OCI-LY3 (cell line): Measurements from ENCODE around the gene MTA1.

Experiments used
- H2AFZ ChIP-seq: fragments of 200-600, 300-600 bp; shearing (Covaris generic); 2 replicates; pipeline ENCODE4 v1.6.0; 2014; ENCODE audit warnings: antibody characterized with exemption, low read depth, low read length
- H3K27ac ChIP-seq: fragments of 200-600, 300-600 bp; sonication (generic); 2 replicates; pipeline ENCODE4 v1.5.1; 2014; ENCODE audit warnings: mild to moderate bottlenecking, low read length, moderate library complexity, mixed read lengths
- H3K27me3 ChIP-seq: fragments of 200-600, 300-600 bp; sonication (generic); 2 replicates; pipeline ENCODE4 v1.6.1; 2014; ENCODE audit warnings: low read depth, low read length, mixed read lengths
- H3K36me3 ChIP-seq: fragments of 200-600, 300-600 bp; sonication (generic); replicated peaks from 2 replicates; pipeline ENCODE3; 2014; ENCODE audit warnings: low read depth, low read length, mixed read lengths
- H3K4me1 ChIP-seq: fragments of 300-600, 200-600 bp; sonication (generic); 2 replicates; pipeline ENCODE4 v1.6.1; 2014; ENCODE audit warnings: low read length, mixed read lengths
- H3K4me2 ChIP-seq: fragments of 200-600, 300-600 bp; sonication (generic); 2 replicates; pipeline ENCODE4 v1.6.1; 2014; ENCODE audit warnings: low read length, mixed read lengths
- H3K4me3 ChIP-seq: fragments of 300-600, 200-600 bp; sonication (generic); 2 replicates; pipeline ENCODE4 v1.5.1; 2014; ENCODE audit warnings: antibody characterized with exemption, mild to moderate bottlenecking, low read length, moderate library complexity
- H3K79me2 ChIP-seq: fragments of 300-600, 200-600 bp; shearing (Covaris generic); 2 replicates; pipeline ENCODE4 v1.6.1; 2014; ENCODE audit warnings: mild to moderate bottlenecking, low read length, mixed read lengths
- H3K9ac ChIP-seq: fragments of 300-600, 200-600 bp; shearing (Covaris generic); 2 replicates; pipeline ENCODE4 v1.6.0; 2014; ENCODE audit warnings: mild to moderate bottlenecking, low read length, moderate library complexity
- H3K9me3 ChIP-seq: fragments of 200-600, 300-600 bp; shearing (Covaris generic); 2 replicates; pipeline ENCODE4 v1.6.1; 2014; ENCODE audit warnings: low read length, mixed read lengths; ENCODE audit not compliant: insufficient read depth
- H4K20me1 ChIP-seq: fragments of 200-600, 300-600 bp; sonication (generic); 2 replicates; pipeline ENCODE4 v1.6.1; 2016; ENCODE audit warnings: low read length, mixed read lengths; ENCODE audit not compliant: insufficient read depth
- EZH2phosphoT487 ChIP-seq: fragments of 200-600 bp; shearing (Covaris generic); IDR thresholded peaks from 2 replicates; pipeline ENCODE4 v1.6.1; 2018; ENCODE audit warnings: antibody characterized with exemption, mixed run types, low read depth
- TF ChIP-seq, protein P1 (sequence below): fragments of 200-600, 300-600 bp; sonication (generic); IDR thresholded peaks from 2 replicates; pipeline ENCODE4 v1.5.1; 2014; ENCODE audit warnings: antibody characterized with exemption, low read length, low read depth

The MTA1 gene

DNA sequence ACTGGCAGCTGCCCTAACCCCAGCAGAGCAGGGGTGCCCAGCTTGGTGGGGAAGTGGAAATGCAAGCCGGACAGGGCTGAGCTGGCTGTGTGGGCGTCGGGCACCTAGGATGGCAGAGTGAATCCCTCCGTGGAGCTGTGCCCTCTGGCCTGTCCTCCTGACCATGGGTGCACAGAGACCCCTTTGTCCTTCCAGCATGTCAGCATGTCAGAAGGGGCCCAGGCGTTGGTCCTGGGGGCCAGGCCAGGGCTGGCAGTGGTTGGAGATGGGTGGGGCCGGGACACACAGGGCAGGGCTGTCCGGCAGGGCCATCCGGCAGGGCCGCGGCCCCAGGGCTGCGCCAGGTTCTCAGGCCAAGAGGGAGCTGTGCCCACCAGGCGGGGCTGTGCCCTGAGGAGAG, 30.1 kb upstream of the MTA1 start:
- Histone ChIP-seq H4K20me1 (no peaks in the 10 kb centered on the region), H3K36me3 (no peaks in the 10 kb centered on the region), H3K27ac (no peak overlapping the region), H3K4me3 (no peak overlapping the region), H3K9ac (no peak overlapping the region), H3K4me1 (peaks cover 7% of the 10 kb centered on the region), H2AFZ (no peak overlapping the region), H3K27me3 (no peaks in the 10 kb centered on the region), H3K4me2 (no peak overlapping the region), H3K9me3 (no peaks in the 10 kb centered on the region), H3K79me2 (no peaks in the 10 kb centered on the region)
- TF ChIP-seq, protein P1, sequence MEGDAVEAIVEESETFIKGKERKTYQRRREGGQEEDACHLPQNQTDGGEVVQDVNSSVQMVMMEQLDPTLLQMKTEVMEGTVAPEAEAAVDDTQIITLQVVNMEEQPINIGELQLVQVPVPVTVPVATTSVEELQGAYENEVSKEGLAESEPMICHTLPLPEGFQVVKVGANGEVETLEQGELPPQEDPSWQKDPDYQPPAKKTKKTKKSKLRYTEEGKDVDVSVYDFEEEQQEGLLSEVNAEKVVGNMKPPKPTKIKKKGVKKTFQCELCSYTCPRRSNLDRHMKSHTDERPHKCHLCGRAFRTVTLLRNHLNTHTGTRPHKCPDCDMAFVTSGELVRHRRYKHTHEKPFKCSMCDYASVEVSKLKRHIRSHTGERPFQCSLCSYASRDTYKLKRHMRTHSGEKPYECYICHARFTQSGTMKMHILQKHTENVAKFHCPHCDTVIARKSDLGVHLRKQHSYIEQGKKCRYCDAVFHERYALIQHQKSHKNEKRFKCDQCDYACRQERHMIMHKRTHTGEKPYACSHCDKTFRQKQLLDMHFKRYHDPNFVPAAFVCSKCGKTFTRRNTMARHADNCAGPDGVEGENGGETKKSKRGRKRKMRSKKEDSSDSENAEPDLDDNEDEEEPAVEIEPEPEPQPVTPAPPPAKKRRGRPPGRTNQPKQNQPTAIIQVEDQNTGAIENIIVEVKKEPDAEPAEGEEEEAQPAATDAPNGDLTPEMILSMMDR, result no peak
- TF ChIP-seq EZH2phosphoT487, result no peak

DNA sequence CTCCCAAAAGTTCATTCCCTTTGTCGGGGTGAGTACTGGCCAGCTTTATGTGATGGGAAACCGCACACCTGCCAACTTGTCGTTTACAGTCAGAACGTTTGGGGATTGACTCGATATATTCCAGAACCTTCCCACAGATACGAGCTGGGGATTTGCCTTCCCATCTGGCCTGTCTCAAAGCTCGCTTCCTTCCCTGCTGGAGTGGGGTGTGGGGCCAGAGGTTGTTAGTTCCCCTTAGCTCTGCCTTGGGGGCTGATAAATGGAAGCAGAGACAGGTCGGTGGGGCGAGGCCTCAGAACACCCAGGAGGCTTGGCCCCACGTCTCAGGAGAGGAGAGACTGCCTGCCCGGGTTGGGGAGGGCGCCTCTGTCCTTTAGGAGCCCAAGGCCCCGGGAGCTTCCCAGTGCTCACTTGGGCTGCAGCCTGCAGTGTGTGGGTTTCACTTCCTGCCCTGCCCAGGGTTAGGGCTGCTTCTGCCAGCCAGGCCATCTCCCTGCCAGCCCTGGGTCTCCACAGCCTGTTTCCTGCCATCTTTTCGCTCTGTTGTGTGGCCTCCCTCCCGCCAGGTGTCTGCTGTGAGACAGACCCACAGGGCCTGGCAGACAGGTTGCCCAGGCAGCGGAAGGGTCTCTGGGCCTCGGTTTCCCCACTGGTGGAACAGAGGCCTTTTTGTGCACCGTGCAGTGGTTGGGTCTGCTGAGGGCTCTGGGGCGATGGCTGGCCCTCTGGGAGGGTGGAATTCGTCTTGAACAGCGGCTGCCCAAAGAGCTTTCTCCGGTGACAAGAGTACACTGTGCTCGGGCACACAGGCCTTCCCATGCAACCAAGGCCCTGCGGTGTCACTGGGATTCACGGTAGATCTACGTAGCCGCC, 29.4 kb upstream of the MTA1 start:
- H3K9me3 ChIP-seq, result no peaks in the 10 kb centered on the region
- H3K27ac ChIP-seq, result no peak overlapping the region
- no peak overlapping the region for H3K4me3 ChIP-seq
- peaks cover 7% of the 10 kb centered on the region for H3K4me1 ChIP-seq
- H3K27me3 ChIP-seq, result no peaks in the 10 kb centered on the region
- H3K9ac ChIP-seq, result no peak overlapping the region
- H2AFZ ChIP-seq, result no peak overlapping the region
- H3K4me2 ChIP-seq, result no peak overlapping the region
- TF ChIP-seq EZH2phosphoT487, result no peak
- TF ChIP-seq, protein P1, result no peak
- H3K36me3 ChIP-seq, result no peaks in the 10 kb centered on the region
- no peaks in the 10 kb centered on the region for H3K79me2 ChIP-seq
- no peaks in the 10 kb centered on the region for H4K20me1 ChIP-seq

DNA sequence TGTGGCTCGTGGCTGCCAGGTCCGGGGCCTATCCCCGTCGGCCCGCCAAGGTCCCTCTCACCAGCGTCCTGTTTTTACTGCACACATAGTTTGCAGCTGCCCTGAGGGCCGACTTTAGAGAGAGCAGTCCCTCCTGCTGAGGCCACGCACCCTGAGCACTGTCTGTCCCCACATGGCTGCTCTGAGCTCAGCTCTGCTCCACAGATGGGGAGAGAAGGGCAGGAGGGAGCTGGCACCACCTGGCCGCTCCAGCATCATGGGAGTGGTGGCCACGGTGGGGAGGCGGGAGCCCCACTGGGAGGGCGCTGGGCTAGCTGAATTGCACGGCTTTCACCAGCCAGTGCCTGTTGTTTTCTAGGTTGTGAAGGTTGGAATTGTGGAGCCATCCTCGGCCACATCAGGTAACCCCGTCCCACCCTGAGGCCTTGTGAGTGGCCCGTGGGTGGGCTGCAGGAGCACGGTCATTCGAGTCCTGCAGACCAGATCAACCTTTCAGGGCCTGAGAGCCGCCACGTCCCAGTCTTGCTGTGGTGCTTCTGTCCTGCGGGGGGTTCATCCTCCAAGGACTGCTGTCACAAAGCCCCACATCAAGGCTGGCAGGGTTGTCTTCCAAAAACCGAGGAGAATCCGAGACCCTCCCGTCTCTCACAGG, 28.7 kb upstream of the MTA1 start:
- Histone ChIP-seq H3K9me3 (no peaks in the 10 kb centered on the region), H3K27ac (no peak overlapping the region), H3K27me3 (no peaks in the 10 kb centered on the region), H3K9ac (no peak overlapping the region), H4K20me1 (no peaks in the 10 kb centered on the region), H3K79me2 (no peaks in the 10 kb centered on the region), H3K36me3 (no peaks in the 10 kb centered on the region), H3K4me3 (no peak overlapping the region), H2AFZ (no peak overlapping the region), H3K4me1 (peaks cover 7% of the 10 kb centered on the region), H3K4me2 (no peak overlapping the region)
- no peak for TF ChIP-seq EZH2phosphoT487
- TF ChIP-seq, protein P1, result no peak

DNA sequence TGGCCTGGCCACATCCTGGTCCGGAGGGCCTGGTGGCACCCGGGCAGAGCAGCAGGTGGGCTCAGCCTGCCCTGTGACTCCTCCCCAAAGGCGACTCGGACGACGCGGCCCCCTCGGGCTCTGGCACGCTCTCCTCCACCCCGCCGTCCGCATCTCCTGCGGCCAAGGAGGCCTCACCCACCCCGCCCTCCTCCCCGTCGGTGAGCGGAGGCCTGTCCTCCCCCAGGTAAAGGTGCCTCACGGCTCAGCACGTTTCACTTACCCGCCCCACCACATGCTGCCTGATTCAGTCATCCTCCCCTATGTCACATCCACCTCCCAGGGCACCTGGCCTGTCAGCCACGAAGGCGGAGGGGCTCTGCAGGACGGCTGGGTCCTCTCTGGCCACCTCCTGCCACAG, 28.1 kb upstream of the MTA1 start:
- TF ChIP-seq, protein P1, result no peak
- no peak for TF ChIP-seq EZH2phosphoT487
- Histone ChIP-seq H3K79me2 (no peaks in the 10 kb centered on the region), H3K9me3 (no peaks in the 10 kb centered on the region), H3K4me1 (peaks cover 7% of the 10 kb centered on the region), H4K20me1 (no peaks in the 10 kb centered on the region), H2AFZ (no peak overlapping the region), H3K27ac (no peak overlapping the region), H3K4me2 (no peak overlapping the region), H3K36me3 (no peaks in the 10 kb centered on the region), H3K4me3 (no peak overlapping the region), H3K9ac (no peak overlapping the region), H3K27me3 (no peaks in the 10 kb centered on the region)
